GM12801 (cell line): ENCODE measurements around the gene SLC1A6.

Source experiments
- TF ChIP-seq, protein P1 (sequence below): IDR thresholded peaks from one replicate; pipeline ENCODE4 v1.5.1; 2011; ENCODE audit warnings: control low read depth; ENCODE audit not compliant: insufficient read length; ENCODE audit errors: extremely low read depth

The SLC1A6 gene

GRCh38 chr19:15010501-15011300 lies 31.0 kb upstream of the SLC1A6 start:
- TF ChIP-seq, protein P1, sequence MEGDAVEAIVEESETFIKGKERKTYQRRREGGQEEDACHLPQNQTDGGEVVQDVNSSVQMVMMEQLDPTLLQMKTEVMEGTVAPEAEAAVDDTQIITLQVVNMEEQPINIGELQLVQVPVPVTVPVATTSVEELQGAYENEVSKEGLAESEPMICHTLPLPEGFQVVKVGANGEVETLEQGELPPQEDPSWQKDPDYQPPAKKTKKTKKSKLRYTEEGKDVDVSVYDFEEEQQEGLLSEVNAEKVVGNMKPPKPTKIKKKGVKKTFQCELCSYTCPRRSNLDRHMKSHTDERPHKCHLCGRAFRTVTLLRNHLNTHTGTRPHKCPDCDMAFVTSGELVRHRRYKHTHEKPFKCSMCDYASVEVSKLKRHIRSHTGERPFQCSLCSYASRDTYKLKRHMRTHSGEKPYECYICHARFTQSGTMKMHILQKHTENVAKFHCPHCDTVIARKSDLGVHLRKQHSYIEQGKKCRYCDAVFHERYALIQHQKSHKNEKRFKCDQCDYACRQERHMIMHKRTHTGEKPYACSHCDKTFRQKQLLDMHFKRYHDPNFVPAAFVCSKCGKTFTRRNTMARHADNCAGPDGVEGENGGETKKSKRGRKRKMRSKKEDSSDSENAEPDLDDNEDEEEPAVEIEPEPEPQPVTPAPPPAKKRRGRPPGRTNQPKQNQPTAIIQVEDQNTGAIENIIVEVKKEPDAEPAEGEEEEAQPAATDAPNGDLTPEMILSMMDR = no peak

DNA sequence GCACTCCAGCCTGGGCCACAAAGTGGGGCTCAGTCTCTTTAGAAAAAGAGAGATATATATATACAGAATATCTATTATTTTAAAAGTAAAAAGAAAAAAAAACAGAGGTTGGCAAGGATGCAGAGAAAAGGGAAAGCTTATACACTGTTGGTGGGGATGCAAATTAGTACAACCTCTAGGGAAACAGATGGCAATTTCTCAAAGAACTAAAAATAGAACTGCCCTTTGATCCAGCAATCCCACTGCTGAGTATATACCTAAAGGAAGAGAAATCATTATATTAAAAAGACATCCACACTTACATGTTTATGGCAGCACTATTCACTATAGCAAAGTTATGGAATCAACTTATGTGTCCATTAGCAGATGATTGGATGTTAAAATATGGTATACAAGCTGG lies 28.6 kb upstream of the SLC1A6 start:
- TF ChIP-seq, protein P1 = no peak

DNA sequence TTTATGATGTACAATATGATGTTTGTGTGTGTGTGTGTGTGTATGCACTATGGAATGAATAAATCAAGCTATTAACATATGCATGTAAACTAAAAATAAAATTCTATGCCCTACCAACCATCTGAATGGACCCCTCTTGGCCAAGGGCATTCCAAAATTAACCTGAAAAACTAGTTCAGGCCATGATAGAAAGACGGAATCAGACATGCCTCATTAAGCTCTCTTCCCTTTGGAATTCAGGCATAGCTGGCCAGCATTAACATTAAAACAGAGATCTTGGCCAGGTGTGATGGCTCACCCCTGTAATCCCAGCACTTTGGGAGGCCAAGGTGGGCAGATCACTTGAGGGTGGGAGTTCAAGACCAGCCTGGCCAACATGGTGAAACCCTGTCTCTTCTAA lies 18.3 kb upstream of the SLC1A6 start:
- TF ChIP-seq, protein P1 = no peak

- TF ChIP-seq, protein P1 = no peak
Observed at GRCh38 chr19:14992780-14993179, 13.1 kb upstream of the SLC1A6 start.

GRCh38 chr19:14985133-14985532 lies 5.5 kb upstream of the SLC1A6 start:
- TF ChIP-seq, protein P1 = no peak

- TF ChIP-seq, protein P1 = no peak
Observed at GRCh38 chr19:14978161-14978776, 1.4 kb downstream of the SLC1A6 start.

GRCh38 chr19:14977128-14977527 lies 2.5 kb downstream of the SLC1A6 start:
- TF ChIP-seq, protein P1 = no peak
